Measurements from ENCODE around the gene SYT2.

DNA sequence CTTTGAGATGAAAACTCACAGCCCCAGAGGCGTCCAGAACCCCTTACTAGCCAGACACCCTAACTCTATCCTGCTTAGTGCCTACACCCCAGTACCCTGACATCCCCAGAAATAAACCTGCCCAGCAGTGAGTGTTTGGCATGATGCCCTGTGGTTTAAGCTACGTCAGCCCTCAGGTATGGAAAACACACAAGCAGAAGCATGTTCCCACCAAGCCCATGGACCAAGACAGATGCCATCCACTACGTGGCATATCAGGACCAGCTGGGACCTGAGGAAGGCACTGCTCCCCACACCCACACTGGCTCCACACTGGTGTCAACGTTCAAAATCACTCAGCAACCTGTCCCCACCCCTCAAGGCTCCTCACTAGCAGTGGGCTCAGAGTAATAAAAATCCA, 116.4 kb downstream of the SYT2 start:
- TF ChIP-seq, protein P1, sequence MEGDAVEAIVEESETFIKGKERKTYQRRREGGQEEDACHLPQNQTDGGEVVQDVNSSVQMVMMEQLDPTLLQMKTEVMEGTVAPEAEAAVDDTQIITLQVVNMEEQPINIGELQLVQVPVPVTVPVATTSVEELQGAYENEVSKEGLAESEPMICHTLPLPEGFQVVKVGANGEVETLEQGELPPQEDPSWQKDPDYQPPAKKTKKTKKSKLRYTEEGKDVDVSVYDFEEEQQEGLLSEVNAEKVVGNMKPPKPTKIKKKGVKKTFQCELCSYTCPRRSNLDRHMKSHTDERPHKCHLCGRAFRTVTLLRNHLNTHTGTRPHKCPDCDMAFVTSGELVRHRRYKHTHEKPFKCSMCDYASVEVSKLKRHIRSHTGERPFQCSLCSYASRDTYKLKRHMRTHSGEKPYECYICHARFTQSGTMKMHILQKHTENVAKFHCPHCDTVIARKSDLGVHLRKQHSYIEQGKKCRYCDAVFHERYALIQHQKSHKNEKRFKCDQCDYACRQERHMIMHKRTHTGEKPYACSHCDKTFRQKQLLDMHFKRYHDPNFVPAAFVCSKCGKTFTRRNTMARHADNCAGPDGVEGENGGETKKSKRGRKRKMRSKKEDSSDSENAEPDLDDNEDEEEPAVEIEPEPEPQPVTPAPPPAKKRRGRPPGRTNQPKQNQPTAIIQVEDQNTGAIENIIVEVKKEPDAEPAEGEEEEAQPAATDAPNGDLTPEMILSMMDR (IDR thresholded peaks at IDR 0.05) = no peak
- TF ChIP-seq, protein P2, sequence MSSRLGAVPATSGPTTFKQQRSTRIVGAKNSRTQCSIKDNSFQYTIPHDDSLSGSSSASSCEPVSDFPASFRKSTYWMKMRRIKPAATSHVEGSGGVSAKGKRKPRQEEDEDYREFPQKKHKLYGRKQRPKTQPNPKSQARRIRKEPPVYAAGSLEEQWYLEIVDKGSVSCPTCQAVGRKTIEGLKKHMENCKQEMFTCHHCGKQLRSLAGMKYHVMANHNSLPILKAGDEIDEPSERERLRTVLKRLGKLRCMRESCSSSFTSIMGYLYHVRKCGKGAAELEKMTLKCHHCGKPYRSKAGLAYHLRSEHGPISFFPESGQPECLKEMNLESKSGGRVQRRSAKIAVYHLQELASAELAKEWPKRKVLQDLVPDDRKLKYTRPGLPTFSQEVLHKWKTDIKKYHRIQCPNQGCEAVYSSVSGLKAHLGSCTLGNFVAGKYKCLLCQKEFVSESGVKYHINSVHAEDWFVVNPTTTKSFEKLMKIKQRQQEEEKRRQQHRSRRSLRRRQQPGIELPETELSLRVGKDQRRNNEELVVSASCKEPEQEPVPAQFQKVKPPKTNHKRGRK (CRISPR knock-in tag; IDR thresholded peaks at IDR 0.05; ENCODE audit: borderline replicate concordance) = no peak
- TF ChIP-seq, protein P3, sequence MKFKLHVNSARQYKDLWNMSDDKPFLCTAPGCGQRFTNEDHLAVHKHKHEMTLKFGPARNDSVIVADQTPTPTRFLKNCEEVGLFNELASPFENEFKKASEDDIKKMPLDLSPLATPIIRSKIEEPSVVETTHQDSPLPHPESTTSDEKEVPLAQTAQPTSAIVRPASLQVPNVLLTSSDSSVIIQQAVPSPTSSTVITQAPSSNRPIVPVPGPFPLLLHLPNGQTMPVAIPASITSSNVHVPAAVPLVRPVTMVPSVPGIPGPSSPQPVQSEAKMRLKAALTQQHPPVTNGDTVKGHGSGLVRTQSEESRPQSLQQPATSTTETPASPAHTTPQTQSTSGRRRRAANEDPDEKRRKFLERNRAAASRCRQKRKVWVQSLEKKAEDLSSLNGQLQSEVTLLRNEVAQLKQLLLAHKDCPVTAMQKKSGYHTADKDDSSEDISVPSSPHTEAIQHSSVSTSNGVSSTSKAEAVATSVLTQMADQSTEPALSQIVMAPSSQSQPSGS (CRISPR knock-in tag; IDR thresholded peaks at IDR 0.05; ENCODE audit: borderline replicate concordance, low read depth) = no peak
- TF ChIP-seq FOXK1 (CRISPR knock-in tag; IDR thresholded peaks at IDR 0.05) = no peak
- TF ChIP-seq, protein P4, sequence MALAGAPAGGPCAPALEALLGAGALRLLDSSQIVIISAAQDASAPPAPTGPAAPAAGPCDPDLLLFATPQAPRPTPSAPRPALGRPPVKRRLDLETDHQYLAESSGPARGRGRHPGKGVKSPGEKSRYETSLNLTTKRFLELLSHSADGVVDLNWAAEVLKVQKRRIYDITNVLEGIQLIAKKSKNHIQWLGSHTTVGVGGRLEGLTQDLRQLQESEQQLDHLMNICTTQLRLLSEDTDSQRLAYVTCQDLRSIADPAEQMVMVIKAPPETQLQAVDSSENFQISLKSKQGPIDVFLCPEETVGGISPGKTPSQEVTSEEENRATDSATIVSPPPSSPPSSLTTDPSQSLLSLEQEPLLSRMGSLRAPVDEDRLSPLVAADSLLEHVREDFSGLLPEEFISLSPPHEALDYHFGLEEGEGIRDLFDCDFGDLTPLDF (CRISPR knock-in tag; IDR thresholded peaks at IDR 0.05) = no peak
- no peak for TF ChIP-seq CREB1 (CRISPR knock-in tag; IDR thresholded peaks at IDR 0.05)
- TF ChIP-seq, protein P5, sequence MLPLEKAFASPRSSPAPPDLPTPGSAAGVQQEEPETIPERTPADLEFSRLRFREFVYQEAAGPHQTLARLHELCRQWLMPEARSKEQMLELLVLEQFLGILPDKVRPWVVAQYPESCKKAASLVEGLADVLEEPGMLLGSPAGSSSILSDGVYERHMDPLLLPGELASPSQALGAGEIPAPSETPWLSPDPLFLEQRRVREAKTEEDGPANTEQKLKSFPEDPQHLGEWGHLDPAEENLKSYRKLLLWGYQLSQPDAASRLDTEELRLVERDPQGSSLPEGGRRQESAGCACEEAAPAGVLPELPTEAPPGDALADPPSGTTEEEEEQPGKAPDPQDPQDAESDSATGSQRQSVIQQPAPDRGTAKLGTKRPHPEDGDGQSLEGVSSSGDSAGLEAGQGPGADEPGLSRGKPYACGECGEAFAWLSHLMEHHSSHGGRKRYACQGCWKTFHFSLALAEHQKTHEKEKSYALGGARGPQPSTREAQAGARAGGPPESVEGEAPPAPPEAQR (CRISPR knock-in tag; IDR thresholded peaks at IDR 0.05) = no peak
- no peak for TF ChIP-seq CBFB (CRISPR knock-in tag; IDR thresholded peaks at IDR 0.05; ENCODE audit: low read depth)
- TF ChIP-seq, protein P6, sequence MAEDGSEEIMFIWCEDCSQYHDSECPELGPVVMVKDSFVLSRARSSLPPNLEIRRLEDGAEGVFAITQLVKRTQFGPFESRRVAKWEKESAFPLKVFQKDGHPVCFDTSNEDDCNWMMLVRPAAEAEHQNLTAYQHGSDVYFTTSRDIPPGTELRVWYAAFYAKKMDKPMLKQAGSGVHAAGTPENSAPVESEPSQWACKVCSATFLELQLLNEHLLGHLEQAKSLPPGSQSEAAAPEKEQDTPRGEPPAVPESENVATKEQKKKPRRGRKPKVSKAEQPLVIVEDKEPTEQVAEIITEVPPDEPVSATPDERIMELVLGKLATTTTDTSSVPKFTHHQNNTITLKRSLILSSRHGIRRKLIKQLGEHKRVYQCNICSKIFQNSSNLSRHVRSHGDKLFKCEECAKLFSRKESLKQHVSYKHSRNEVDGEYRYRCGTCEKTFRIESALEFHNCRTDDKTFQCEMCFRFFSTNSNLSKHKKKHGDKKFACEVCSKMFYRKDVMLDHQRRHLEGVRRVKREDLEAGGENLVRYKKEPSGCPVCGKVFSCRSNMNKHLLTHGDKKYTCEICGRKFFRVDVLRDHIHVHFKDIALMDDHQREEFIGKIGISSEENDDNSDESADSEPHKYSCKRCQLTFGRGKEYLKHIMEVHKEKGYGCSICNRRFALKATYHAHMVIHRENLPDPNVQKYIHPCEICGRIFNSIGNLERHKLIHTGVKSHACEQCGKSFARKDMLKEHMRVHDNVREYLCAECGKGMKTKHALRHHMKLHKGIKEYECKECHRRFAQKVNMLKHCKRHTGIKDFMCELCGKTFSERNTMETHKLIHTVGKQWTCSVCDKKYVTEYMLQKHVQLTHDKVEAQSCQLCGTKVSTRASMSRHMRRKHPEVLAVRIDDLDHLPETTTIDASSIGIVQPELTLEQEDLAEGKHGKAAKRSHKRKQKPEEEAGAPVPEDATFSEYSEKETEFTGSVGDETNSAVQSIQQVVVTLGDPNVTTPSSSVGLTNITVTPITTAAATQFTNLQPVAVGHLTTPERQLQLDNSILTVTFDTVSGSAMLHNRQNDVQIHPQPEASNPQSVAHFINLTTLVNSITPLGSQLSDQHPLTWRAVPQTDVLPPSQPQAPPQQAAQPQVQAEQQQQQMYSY (CRISPR knock-in tag; IDR thresholded peaks at IDR 0.05) = no peak
- no peak for TF ChIP-seq CREM (CRISPR knock-in tag; IDR thresholded peaks at IDR 0.05)
- TF ChIP-seq SP1 (CRISPR knock-in tag; conservative IDR thresholded peaks at IDR 0.05) = no peak
- TF ChIP-seq FOXP1 (CRISPR knock-in tag; IDR thresholded peaks at IDR 0.05; ENCODE audit: borderline replicate concordance) = no peak
- TF ChIP-seq ZNF232 (CRISPR knock-in tag; IDR thresholded peaks at IDR 0.05) = no peak
- no peak for TF ChIP-seq ZNF138 (CRISPR knock-in tag; conservative IDR thresholded peaks at IDR 0.05)

All from WTC11 (cell line).